ENCODE measurements around the gene SAMD9L. TPM values are rescaled to one million over a fixed set of nuclear protein-coding genes. Genes with fewer than 3 reads are reported as not detected.

The SAMD9L gene
- 18.4 TPM for polyA plus RNA-seq (2012; ENCODE audit: missing spikeins)

DNA sequence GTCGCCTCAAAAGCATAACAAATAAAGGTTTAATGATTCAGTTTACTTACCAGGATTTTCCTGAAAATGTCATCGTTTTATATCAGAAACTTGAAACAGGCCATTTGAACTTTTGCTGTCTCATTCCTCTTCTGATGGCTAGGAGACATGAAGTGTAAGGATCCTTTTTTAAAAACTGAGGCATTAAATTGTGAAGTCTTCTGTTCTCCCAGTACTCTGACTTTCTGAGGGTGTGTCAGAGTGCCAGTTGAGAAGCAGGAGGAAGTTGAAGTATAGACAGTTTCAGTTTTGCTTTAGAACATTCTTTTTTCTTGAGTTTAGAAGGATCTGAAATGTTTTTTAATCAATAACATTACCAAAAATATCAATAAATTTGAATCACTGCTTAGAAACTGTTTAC lies at the start of gene SAMD9L:
Gene SAMD9L, minus strand, starts transcription at position 242 of the 400 bp plus-strand sequence. CDS start 12,414 bp downstream, outside the sequence.
- DNase-seq (ENCODE audit: insufficient read length) (no peak), FAIRE-seq (peak; percentile 82)

GRCh38 chr7:93196336-93196735 lies 48.2 kb upstream of the SAMD9L start:
- FAIRE-seq: no peak
- DNase-seq (ENCODE audit: insufficient read length): no peak
- TF ChIP-seq POLR2A (IDR thresholded peaks at IDR 0.05; ENCODE audit: low read depth, low read length): no peak
- no peak for TF ChIP-seq POLR2AphosphoS5 (IDR thresholded peaks at IDR 0.05; ENCODE audit: low read depth, low read length)
- no peak for TF ChIP-seq TAF1 (IDR thresholded peaks at IDR 0.05; ENCODE audit: borderline replicate concordance, low read depth, low read length)

More for the DNA sequence above, at the start of gene SAMD9L:
- no peak for TF ChIP-seq POLR2AphosphoS5 (IDR thresholded peaks at IDR 0.05; ENCODE audit: low read depth, low read length)
- TF ChIP-seq POLR2A (IDR thresholded peaks at IDR 0.05; ENCODE audit: low read depth, low read length): no peak
- no peak for TF ChIP-seq TAF1 (IDR thresholded peaks at IDR 0.05; ENCODE audit: borderline replicate concordance, low read depth, low read length)

GRCh38 chr7:93194386-93194785 lies 46.2 kb upstream of the SAMD9L start:
- no peak for DNase-seq (ENCODE audit: insufficient read length)
- FAIRE-seq: no peak
- TF ChIP-seq POLR2A (IDR thresholded peaks at IDR 0.05; ENCODE audit: low read depth, low read length): no peak
- TF ChIP-seq TAF1 (IDR thresholded peaks at IDR 0.05; ENCODE audit: borderline replicate concordance, low read depth, low read length): no peak
- TF ChIP-seq POLR2AphosphoS5 (IDR thresholded peaks at IDR 0.05; ENCODE audit: low read depth, low read length): no peak

- TF ChIP-seq POLR2AphosphoS5 (IDR thresholded peaks at IDR 0.05; ENCODE audit: low read depth, low read length) (no peak), TAF1 (IDR thresholded peaks at IDR 0.05; ENCODE audit: borderline replicate concordance, low read depth, low read length) (no peak), POLR2A (IDR thresholded peaks at IDR 0.05; ENCODE audit: low read depth, low read length) (no peak)
- FAIRE-seq (no peak), DNase-seq (ENCODE audit: insufficient read length) (no peak)
Measured at GRCh38 chr7:93188870-93189634, 40.9 kb upstream of the SAMD9L start.

- no peak for DNase-seq (ENCODE audit: insufficient read length)
- no peak for FAIRE-seq
- TF ChIP-seq POLR2A (IDR thresholded peaks at IDR 0.05; ENCODE audit: low read depth, low read length) (no peak), POLR2AphosphoS5 (IDR thresholded peaks at IDR 0.05; ENCODE audit: low read depth, low read length) (no peak), TAF1 (IDR thresholded peaks at IDR 0.05; ENCODE audit: borderline replicate concordance, low read depth, low read length) (no peak)
Measured at GRCh38 chr7:93185303-93186027, 37.3 kb upstream of the SAMD9L start.

- FAIRE-seq (no peak), DNase-seq (ENCODE audit: insufficient read length) (no peak)
Measured at GRCh38 chr7:93179173-93179572, 31.0 kb upstream of the SAMD9L start.

DNA sequence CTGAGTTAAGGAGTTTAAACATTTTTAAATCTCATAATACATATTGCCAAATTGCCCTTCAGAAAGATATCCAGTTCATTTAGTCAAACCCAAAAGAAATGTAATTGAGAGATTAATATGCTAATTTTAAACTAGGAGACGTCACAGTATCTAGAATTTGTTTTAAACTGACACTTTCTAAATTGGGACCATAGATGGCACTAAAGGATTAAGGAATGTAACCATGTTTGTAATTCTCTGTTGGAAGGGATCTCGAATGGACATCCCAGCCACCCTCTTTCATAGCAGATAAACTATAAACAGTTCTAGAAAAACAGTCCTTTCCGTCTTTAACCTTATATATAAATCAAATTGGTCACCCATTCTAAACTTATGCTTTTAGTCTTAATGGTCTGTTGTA lies 30.0 kb upstream of the SAMD9L start:
- no peak for FAIRE-seq
- TF ChIP-seq TAF1 (IDR thresholded peaks at IDR 0.05; ENCODE audit: borderline replicate concordance, low read depth, low read length): no peak
- no peak for DNase-seq (ENCODE audit: insufficient read length)

More at GRCh38 chr7:93179173-93179572, 31.0 kb upstream of the SAMD9L start:
- TF ChIP-seq TAF1 (IDR thresholded peaks at IDR 0.05; ENCODE audit: borderline replicate concordance, low read depth, low read length) (no peak), POLR2A (IDR thresholded peaks at IDR 0.05; ENCODE audit: low read depth, low read length) (no peak), POLR2AphosphoS5 (IDR thresholded peaks at IDR 0.05; ENCODE audit: low read depth, low read length) (no peak)

DNA sequence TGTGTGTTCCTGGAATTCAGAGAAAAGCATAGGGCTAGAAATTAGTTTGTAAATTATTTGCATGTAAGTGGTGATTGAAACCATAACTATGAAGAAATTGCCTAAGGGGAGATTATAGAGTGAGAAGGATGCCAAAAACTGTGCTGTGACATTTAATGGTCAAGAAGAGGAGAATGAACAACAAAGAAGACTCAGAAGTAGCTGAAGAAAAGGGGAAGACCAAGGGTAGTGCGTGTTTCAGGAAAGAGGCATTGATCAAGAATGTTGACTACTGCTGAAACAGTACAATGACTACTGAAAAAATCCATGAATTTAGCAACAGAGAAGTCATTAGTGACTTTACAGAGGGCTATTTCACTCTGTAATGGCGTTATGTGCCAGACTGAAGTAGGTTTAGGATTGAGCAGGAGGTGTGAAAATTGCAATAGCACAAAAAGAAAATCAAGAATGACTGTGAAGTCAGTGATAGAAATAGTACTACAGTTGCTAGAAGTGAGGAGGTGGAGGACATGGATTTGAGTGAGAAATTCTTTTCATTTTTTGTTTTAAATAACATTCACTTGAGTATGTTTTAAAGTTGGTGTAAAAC lies 28.9 kb upstream of the SAMD9L start:
- TF ChIP-seq POLR2AphosphoS5 (IDR thresholded peaks at IDR 0.05; ENCODE audit: low read depth, low read length) (no peak), TAF1 (IDR thresholded peaks at IDR 0.05; ENCODE audit: borderline replicate concordance, low read depth, low read length) (no peak)
- no peak for FAIRE-seq
- no peak for DNase-seq (ENCODE audit: insufficient read length)

- no peak for TF ChIP-seq POLR2A (IDR thresholded peaks at IDR 0.05; ENCODE audit: low read depth, low read length)
- no peak for TF ChIP-seq POLR2AphosphoS5 (IDR thresholded peaks at IDR 0.05; ENCODE audit: low read depth, low read length)
- TF ChIP-seq TAF1 (IDR thresholded peaks at IDR 0.05; ENCODE audit: borderline replicate concordance, low read depth, low read length): no peak
- DNase-seq (ENCODE audit: insufficient read length): no peak
- no peak for FAIRE-seq
Measured at GRCh38 chr7:93175219-93175618, 27.0 kb upstream of the SAMD9L start.

GRCh38 chr7:93172683-93173082 lies 24.5 kb upstream of the SAMD9L start:
- FAIRE-seq (no peak), DNase-seq (ENCODE audit: insufficient read length) (no peak)
- no peak for TF ChIP-seq TAF1 (IDR thresholded peaks at IDR 0.05; ENCODE audit: borderline replicate concordance, low read depth, low read length)
- no peak for TF ChIP-seq POLR2A (IDR thresholded peaks at IDR 0.05; ENCODE audit: low read depth, low read length)
- no peak for TF ChIP-seq POLR2AphosphoS5 (IDR thresholded peaks at IDR 0.05; ENCODE audit: low read depth, low read length)

DNA sequence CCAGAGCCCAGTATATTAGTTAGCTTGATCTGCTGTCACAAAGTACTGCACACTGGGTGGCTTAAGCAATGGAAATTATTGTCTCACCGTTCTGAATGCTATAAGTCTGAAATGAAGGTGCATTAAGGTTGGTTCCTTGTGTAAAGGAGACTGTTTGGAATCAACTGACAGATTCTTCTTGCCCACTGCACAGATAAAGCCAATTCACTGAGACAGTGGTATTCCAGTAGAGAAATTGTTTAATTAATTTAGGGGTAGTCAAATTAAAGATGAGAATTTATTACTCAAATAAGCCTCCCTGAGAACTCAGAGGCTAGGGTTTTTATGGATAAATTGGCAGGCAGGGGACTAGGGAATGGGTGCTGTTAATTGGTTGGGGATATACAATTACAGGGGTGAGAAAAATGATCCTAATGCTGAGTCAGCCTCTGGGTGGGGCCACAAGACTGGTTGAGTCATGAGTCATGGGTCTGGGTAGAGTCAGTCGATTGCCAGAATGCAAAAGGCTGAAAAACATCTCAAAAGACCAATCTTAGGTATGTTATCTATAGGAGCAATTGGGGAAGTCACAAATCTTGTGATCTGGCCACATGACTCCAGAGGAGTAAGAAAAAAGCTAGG lies 23.5 kb upstream of the SAMD9L start:
- no peak for FAIRE-seq
- DNase-seq (ENCODE audit: insufficient read length): no peak

More for the DNA sequence above, 23.5 kb upstream of the SAMD9L start:
- TF ChIP-seq POLR2AphosphoS5 (IDR thresholded peaks at IDR 0.05; ENCODE audit: low read depth, low read length) (no peak), POLR2A (IDR thresholded peaks at IDR 0.05; ENCODE audit: low read depth, low read length) (no peak), TAF1 (IDR thresholded peaks at IDR 0.05; ENCODE audit: borderline replicate concordance, low read depth, low read length) (no peak)

All from GM12892 (cell line).